Measurements from ENCODE around the gene ADCY10.
"Not testable (repeated sequence)": the region's sequence is repeated elsewhere in the genome, so short reads cannot be mapped to it uniquely, and the experiment has no call there.

Gene ADCY10

GRCh38 chr1:167926486-167926997 is 12.6 kb upstream of the ADCY10 start:
- DNase-seq (ENCODE audit: low read depth in 2 of 2, low spot score in 1 of 2) = no peak

- no peak for DNase-seq (ENCODE audit: low read depth in 2 of 2, low spot score in 1 of 2)
Measured at GRCh38 chr1:167924543-167925231, 10.8 kb upstream of the ADCY10 start.

- DNase-seq (ENCODE audit: low read depth in 2 of 2, low spot score in 1 of 2) = no peak
Measured at GRCh38 chr1:167924102-167924501, 10.2 kb upstream of the ADCY10 start.

- no peak for DNase-seq (ENCODE audit: low read depth in 2 of 2, low spot score in 1 of 2)
Measured at GRCh38 chr1:167923324-167924056, 9.6 kb upstream of the ADCY10 start.

- DNase-seq (ENCODE audit: low read depth in 2 of 2, low spot score in 1 of 2) = no peak
Measured at GRCh38 chr1:167922611-167923074, 8.7 kb upstream of the ADCY10 start.

- DNase-seq (ENCODE audit: low read depth in 2 of 2, low spot score in 1 of 2) = no peak
Measured at GRCh38 chr1:167922023-167922422, 8.1 kb upstream of the ADCY10 start.

- no peak for DNase-seq (ENCODE audit: low read depth in 2 of 2, low spot score in 1 of 2)
Measured at GRCh38 chr1:167916766-167917511, 3.0 kb upstream of the ADCY10 start.

GRCh38 chr1:167915569-167915968 is 1.6 kb upstream of the ADCY10 start:
- no peak for DNase-seq (ENCODE audit: low read depth in 2 of 2, low spot score in 1 of 2)

GRCh38 chr1:167912294-167912693 is 1.6 kb downstream of the ADCY10 start:
- no peak for DNase-seq (ENCODE audit: low read depth in 2 of 2, low spot score in 1 of 2)

GRCh38 chr1:167911413-167911812 is 2.5 kb downstream of the ADCY10 start:
- no peak for DNase-seq (ENCODE audit: low read depth in 2 of 2, low spot score in 1 of 2)

- no peak for DNase-seq (ENCODE audit: low read depth in 2 of 2, low spot score in 1 of 2)
Measured at GRCh38 chr1:167910530-167910929, 3.4 kb downstream of the ADCY10 start.

- DNase-seq (ENCODE audit: low read depth in 2 of 2, low spot score in 1 of 2) = no peak
Measured at GRCh38 chr1:167909691-167910180, 4.2 kb downstream of the ADCY10 start.

- no peak for DNase-seq (ENCODE audit: low read depth in 2 of 2, low spot score in 1 of 2)
Measured at GRCh38 chr1:167905671-167906070, 8.3 kb downstream of the ADCY10 start.

GRCh38 chr1:167905182-167905581 is 8.8 kb downstream of the ADCY10 start:
- DNase-seq (ENCODE audit: low read depth in 2 of 2, low spot score in 1 of 2) = no peak

- no peak for DNase-seq (ENCODE audit: low read depth in 2 of 2, low spot score in 1 of 2)
Measured at GRCh38 chr1:167904652-167905130, 9.2 kb downstream of the ADCY10 start.

- no peak for DNase-seq (ENCODE audit: low read depth in 2 of 2, low spot score in 1 of 2)
Measured at GRCh38 chr1:167900907-167901306, 13.0 kb downstream of the ADCY10 start.

- no peak for DNase-seq (ENCODE audit: low read depth in 2 of 2, low spot score in 1 of 2)
Measured at GRCh38 chr1:167899253-167899681, 14.7 kb downstream of the ADCY10 start.

GRCh38 chr1:167898578-167899222 is 15.2 kb downstream of the ADCY10 start:
- no peak for DNase-seq (ENCODE audit: low read depth in 2 of 2, low spot score in 1 of 2)

- no peak for DNase-seq (ENCODE audit: low read depth in 2 of 2, low spot score in 1 of 2)
Measured at GRCh38 chr1:167893798-167894197, 20.1 kb downstream of the ADCY10 start.

GRCh38 chr1:167890400-167890799 is 23.5 kb downstream of the ADCY10 start:
- DNase-seq (ENCODE audit: low read depth in 2 of 2, low spot score in 1 of 2) = no peak

- not testable (repeated sequence) for DNase-seq (ENCODE audit: low read depth in 2 of 2, low spot score in 1 of 2)
Measured at GRCh38 chr1:167887187-167887586, 26.7 kb downstream of the ADCY10 start.

Data from stimulated activated CD8-positive, alpha-beta memory T cell treated with anti-CD3 and anti-CD28 coated beads, Interleukin-4, amount 100 ng/mL, for 4 hours (primary cell).